ENCODE measurements around the gene NTM. TPM values are rescaled to one million over a fixed set of nuclear protein-coding genes. Genes with fewer than 3 reads are reported as not detected.

Gene NTM
- total and polyA plus RNA-seq, 2 experiments from 2014 or later: 25.9 to 49.0 TPM

GRCh38 chr11:131581046-131581445 is 210.6 kb downstream of the NTM start:
- peak; percentile 68 for DNase-seq
- H3K9me3 ChIP-seq (ENCODE audit: low read depth): no peaks in the 10 kb centered on the region
- peaks cover 35% of the 10 kb centered on the region for H3K4me1 ChIP-seq (ENCODE audit: insufficient read depth)
- H3K36me3 ChIP-seq (ENCODE audit: low read depth): no peaks in the 10 kb centered on the region
- no peaks in the 10 kb centered on the region for H3K9me2 ChIP-seq (ENCODE audit: insufficient read depth)
- no peaks in the 10 kb centered on the region for H4K20me1 ChIP-seq (ENCODE audit: insufficient read depth)
- H3K27ac ChIP-seq: peak overlapping the region; percentile 79
- H3K4me2 ChIP-seq (ENCODE audit: unreplicated experiment): peak overlapping the region; percentile 42
- no peak overlapping the region for H3K4me3 ChIP-seq
- H3K79me2 ChIP-seq (ENCODE audit: insufficient read depth): no peaks in the 10 kb centered on the region
- TF ChIP-seq EZH2phosphoT487 (IDR thresholded peaks at IDR 0.05; ENCODE audit: insufficient read depth, low read depth) (no peak), EZH2 (IDR thresholded peaks at IDR 0.05; ENCODE audit: insufficient read depth, poor library complexity, severe bottlenecking) (no peak)
- in situ Hi-C loops (cut with MboI): no loop called here
- H3F3A ChIP-seq (ENCODE audit: insufficient read depth): peaks cover 26% of the 10 kb centered on the region
- WGBS, 2 experiments (ENCODE audit: low coverage in 1 of 2, low lambda C conversion rate in 2 of 2, missing lambda C conversion rate in 2 of 2): 63 to 64% methylated on average over 6 of the region's 6 CpGs
- no peaks in the 10 kb centered on the region for H3K27me3 ChIP-seq (replicated peaks; ENCODE audit: insufficient read depth)
- no peak overlapping the region for H3K9ac ChIP-seq
- H2AFZ ChIP-seq: peak overlapping the region; percentile 60

GRCh38 chr11:131582021-131582525 is 211.7 kb downstream of the NTM start:
- no peaks in the 10 kb centered on the region for H3K9me3 ChIP-seq (ENCODE audit: low read depth)
- no peaks in the 10 kb centered on the region for H3K27me3 ChIP-seq (replicated peaks; ENCODE audit: insufficient read depth)
- peak; percentile 18 for DNase-seq
- no peaks in the 10 kb centered on the region for H3K36me3 ChIP-seq (ENCODE audit: low read depth)
- in situ Hi-C loops (cut with MboI): no loop called here
- peak overlapping the region; percentile 60 for H2AFZ ChIP-seq
- no peak overlapping the region for H3K4me2 ChIP-seq (ENCODE audit: unreplicated experiment)
- peaks cover 26% of the 10 kb centered on the region for H3F3A ChIP-seq (ENCODE audit: insufficient read depth)
- no peak overlapping the region for H3K4me3 ChIP-seq
- TF ChIP-seq EZH2 (IDR thresholded peaks at IDR 0.05; ENCODE audit: insufficient read depth, poor library complexity, severe bottlenecking): no peak
- TF ChIP-seq EZH2phosphoT487 (IDR thresholded peaks at IDR 0.05; ENCODE audit: insufficient read depth, low read depth): no peak
- H3K27ac ChIP-seq: no peak overlapping the region
- peaks cover 35% of the 10 kb centered on the region for H3K4me1 ChIP-seq (ENCODE audit: insufficient read depth)
- no peaks in the 10 kb centered on the region for H4K20me1 ChIP-seq (ENCODE audit: insufficient read depth)
- no peak overlapping the region for H3K9ac ChIP-seq
- H3K79me2 ChIP-seq (ENCODE audit: insufficient read depth): no peaks in the 10 kb centered on the region
- WGBS, 2 experiments (ENCODE audit: low coverage in 1 of 2, low lambda C conversion rate in 2 of 2, missing lambda C conversion rate in 2 of 2): 36 to 42% methylated on average over 12 of the region's 12 CpGs
- no peaks in the 10 kb centered on the region for H3K9me2 ChIP-seq (ENCODE audit: insufficient read depth)

- WGBS, 2 experiments (ENCODE audit: low coverage in 1 of 2, low lambda C conversion rate in 2 of 2, missing lambda C conversion rate in 2 of 2): 65 to 74% methylated on average over 5 of the region's 5 CpGs
Observed at GRCh38 chr11:131583421-131583820, 213.0 kb downstream of the NTM start.

GRCh38 chr11:131583938-131584337 is 213.5 kb downstream of the NTM start:
- H3K36me3 ChIP-seq (ENCODE audit: low read depth): no peaks in the 10 kb centered on the region
- no peak for TF ChIP-seq EZH2 (IDR thresholded peaks at IDR 0.05; ENCODE audit: insufficient read depth, poor library complexity, severe bottlenecking)
- no peak for TF ChIP-seq EZH2phosphoT487 (IDR thresholded peaks at IDR 0.05; ENCODE audit: insufficient read depth, low read depth)
- H3K9me3 ChIP-seq (ENCODE audit: low read depth): no peaks in the 10 kb centered on the region
- H3K9ac ChIP-seq: no peak overlapping the region
- H3K27ac ChIP-seq: no peak overlapping the region
- H3K4me3 ChIP-seq: no peak overlapping the region
- WGBS, 2 experiments (ENCODE audit: low coverage in 1 of 2, low lambda C conversion rate in 2 of 2, missing lambda C conversion rate in 2 of 2): 66% methylated on average over 6 of the region's 6 CpGs
- H4K20me1 ChIP-seq (ENCODE audit: insufficient read depth): no peaks in the 10 kb centered on the region
- no peaks in the 10 kb centered on the region for H3K79me2 ChIP-seq (ENCODE audit: insufficient read depth)
- no peaks in the 10 kb centered on the region for H3K9me2 ChIP-seq (ENCODE audit: insufficient read depth)
- peaks cover 31% of the 10 kb centered on the region for H3K4me1 ChIP-seq (ENCODE audit: insufficient read depth)
- in situ Hi-C loops (cut with MboI): no loop called here
- H3F3A ChIP-seq (ENCODE audit: insufficient read depth): peaks cover 26% of the 10 kb centered on the region
- DNase-seq: no peak
- no peak overlapping the region for H2AFZ ChIP-seq
- H3K27me3 ChIP-seq (replicated peaks; ENCODE audit: insufficient read depth): no peaks in the 10 kb centered on the region
- H3K4me2 ChIP-seq (ENCODE audit: unreplicated experiment): no peak overlapping the region

More at GRCh38 chr11:131583421-131583820, 213.0 kb downstream of the NTM start:
- in situ Hi-C loops (cut with MboI): no loop called here
- no peak for TF ChIP-seq EZH2 (IDR thresholded peaks at IDR 0.05; ENCODE audit: insufficient read depth, poor library complexity, severe bottlenecking)
- TF ChIP-seq EZH2phosphoT487 (IDR thresholded peaks at IDR 0.05; ENCODE audit: insufficient read depth, low read depth): no peak
- Histone ChIP-seq H3K27me3 (replicated peaks; ENCODE audit: insufficient read depth) (no peaks in the 10 kb centered on the region), H3K9me3 (ENCODE audit: low read depth) (no peaks in the 10 kb centered on the region), H3F3A (ENCODE audit: insufficient read depth) (peaks cover 26% of the 10 kb centered on the region), H3K27ac (no peak overlapping the region), H2AFZ (no peak overlapping the region), H3K9me2 (ENCODE audit: insufficient read depth) (no peaks in the 10 kb centered on the region), H3K36me3 (ENCODE audit: low read depth) (no peaks in the 10 kb centered on the region), H3K4me3 (no peak overlapping the region), H4K20me1 (ENCODE audit: insufficient read depth) (no peaks in the 10 kb centered on the region), H3K4me1 (ENCODE audit: insufficient read depth) (peaks cover 35% of the 10 kb centered on the region), H3K9ac (no peak overlapping the region), H3K79me2 (ENCODE audit: insufficient read depth) (no peaks in the 10 kb centered on the region), H3K4me2 (ENCODE audit: unreplicated experiment) (no peak overlapping the region)
- DNase-seq: no peak

All from GM23248 (cell line).